M059J (cell line): Measurements from ENCODE around the gene DMXL1. TPM values are rescaled to one million over a fixed set of nuclear protein-coding genes. Genes with fewer than 3 reads are reported as not detected.
"Not testable (repeated sequence)": the region's sequence is repeated elsewhere in the genome, so short reads cannot be mapped to it uniquely, and the experiment has no call there.

Experiments used
- DNase-seq: peaks from one replicate; pipeline ENCODE4 v3.0.0-alpha.2; 2012; ENCODE audit warnings: low read depth
- total RNA-seq: library from RNA; depleted of rRNA; stranded (reverse); fragments of >200 nt; shearing (Covaris generic); gene quantifications from 2 replicates; pipeline ENCODE4 v1.2.3, GENCODE V29; 2014

Gene DMXL1
- total RNA-seq, 1 experiment from 2014 or later: 22.0 TPM

DNA sequence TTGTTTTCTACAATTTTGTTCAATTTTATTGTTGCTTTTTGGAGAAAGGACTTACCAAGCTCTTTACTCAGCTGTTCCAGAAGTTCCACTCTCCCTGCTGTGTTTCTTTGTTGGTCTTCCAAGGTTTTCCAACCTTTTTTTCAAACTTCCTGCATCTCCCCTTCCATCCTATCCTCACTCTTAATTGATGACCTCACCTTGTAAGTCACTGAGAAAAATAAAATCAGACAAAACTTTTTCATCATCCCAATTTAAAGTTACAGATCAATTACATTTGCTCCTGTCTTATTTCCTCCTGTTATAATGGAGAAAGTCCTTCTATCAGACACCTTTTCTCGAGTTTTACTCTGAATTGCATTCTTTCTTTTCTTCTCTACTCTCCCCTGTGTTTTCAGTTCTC is 121.1 kb downstream of the DMXL1 start:
- DNase-seq: no peak

DNA sequence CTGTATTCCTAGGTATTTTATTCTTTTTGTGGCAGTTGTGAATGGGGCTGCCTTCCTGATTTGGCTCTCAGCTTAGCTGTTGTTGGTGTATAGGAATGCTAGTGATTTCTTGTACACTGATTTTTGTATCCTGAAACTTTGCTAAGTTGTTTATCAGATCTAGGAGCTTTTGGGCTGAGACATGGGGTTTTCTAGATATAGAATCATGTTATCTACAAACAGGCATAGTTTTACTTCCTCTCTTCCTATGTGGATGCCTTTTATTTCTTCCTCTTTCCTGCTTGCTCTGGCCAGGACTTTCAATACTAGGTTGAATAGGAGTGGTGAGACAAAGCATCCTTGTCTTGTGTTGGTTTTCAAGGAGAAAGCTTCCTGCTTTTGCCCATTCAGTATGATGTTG is 129.9 kb downstream of the DMXL1 start:
- no peak for DNase-seq

DNA sequence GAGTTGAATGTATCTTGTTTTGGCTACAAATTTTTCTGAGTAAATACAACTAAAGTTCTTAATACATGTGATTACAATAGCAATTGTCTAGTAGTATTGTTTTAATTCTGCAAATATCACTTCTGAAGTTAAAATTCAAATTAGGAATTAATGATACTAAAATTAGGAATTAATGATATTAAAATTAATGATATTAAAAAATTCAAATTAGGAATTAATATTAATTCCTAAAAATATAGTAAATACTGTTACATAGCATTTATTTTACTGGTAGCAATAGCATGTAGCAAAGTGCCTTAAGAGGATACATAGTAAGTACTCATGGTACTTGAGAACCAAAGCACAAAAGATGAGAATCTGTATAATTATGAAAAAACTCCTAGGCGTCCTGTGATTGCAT is 136.2 kb downstream of the DMXL1 start:
- no peak for DNase-seq

DNA sequence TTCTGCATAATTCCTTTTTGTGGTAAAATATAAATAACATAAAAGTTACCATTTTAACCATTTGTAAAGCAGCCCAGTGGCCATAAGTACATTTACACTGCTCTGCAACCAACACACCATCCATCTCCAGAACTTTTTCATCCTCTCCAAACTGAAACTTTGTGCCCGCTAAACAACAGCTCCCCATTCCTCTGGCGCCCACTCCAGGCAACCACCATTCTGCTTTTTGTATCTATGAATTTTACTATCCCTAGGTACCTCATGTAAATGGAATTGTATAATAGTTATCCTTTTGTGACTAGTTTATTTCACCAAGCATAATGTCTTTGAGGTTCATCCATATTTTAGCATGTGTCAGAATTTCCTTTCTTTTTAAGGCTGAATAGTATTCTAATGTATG is 141.1 kb downstream of the DMXL1 start:
- no peak for DNase-seq

DNA sequence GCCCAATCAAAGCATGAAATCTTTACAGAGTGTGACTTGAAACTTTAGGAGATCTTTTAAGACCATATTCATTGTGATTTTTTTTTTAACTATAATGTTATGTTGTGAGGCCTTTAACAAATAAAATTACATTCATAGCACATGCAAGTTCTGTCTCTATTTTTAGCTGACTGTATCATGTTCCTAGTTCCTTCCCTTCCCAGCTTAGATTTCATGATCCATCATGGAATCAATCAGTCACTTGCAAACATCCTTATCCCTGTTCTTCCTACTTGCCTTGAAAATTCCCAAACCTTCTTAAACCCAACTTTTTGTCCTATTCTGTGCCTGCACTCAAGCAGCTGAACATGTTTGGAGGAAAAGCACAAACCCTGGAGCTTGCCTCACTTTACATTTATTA is 141.8 kb downstream of the DMXL1 start:
- DNase-seq: no peak

DNA sequence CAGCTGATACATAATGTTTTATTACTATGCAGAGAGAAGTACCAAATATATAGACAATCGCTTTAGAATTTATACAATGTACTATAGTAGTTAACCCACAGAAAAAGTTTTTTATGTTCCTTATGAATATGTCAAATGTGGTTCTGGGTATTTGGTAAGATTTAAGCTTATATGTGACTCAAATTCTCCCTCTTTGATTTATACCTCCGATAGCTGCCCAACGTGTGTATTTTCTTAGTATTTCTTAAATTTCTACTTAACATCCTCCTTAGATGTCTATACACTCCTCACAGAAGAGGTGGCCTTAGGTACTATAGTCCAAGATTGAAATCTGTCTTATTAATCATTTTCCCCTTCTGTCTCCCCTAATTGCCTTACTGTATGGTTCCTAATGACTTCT is 146.3 kb downstream of the DMXL1 start:
- DNase-seq: no peak

DNA sequence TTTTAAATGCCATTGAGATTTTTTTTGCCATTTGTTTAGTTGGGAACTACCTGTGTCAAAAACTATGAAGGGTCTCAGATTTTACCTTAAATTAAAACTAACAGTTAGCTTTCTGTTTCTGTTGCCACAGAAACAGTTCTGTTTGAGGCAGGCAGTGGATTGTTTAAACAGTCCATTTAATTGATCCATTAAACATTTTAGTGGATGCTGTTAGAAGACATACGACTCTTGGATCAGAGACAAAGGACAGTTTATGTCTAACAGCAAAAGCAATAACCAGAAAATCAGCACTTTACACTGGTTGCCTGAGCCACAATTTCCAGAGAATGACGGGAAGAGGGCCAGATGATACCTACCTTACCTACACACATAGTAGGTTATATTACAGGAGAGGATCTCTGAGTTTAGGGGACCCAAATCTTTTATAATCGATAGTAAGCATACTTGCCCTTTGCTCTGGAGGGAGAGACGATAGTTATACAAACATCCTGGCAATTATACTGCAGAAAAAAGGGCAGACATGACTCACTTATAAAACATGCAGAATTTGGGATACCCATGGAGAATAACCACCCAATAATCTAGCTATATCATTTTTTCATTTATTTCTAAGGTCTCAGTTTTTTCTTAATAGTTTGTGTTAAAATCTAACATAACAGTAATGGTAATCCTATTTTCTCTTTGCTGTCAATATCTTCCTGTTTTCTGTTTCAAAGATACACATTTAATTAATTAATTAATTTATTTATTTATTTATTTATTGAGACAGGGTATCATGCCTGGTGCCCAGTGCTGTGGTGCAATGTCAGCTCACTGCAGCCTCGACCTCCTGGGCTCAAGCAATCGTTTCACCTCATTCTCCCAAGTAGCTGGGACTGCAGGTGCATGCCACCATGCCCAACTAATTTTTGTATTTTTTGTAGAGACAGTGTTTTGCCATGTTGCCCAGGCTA is 148.2 kb downstream of the DMXL1 start:
- peak; percentile 18 for DNase-seq

DNA sequence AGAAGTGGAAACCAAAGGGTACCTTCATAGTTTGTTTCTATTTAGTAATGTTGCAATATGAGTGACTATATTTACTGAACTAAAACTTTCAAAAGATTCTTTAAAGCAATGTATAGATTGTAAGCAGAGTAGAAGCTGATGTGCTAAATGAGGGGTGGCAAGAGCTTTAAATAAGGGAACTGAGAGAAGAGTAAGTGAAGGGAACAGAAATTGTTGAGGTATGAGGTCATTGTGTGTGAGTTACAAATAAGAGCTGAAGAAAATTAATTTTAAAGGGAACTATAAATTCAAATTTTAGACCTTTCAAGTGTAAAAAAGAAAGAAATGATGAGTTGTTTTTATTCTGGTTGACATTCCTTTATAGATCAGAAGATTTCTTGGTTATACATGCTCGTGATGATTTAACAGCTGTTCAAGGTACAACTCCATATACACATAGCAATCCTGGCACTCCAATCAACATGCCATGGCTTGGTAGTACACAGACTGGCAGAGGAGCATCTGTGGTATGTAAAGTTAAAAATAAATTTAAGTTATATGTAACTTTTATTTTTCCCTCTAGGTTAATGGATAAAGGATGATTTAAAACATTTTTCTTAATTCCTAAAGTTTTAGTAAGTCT is 149.8 kb downstream of the DMXL1 start:
- no peak for DNase-seq

DNA sequence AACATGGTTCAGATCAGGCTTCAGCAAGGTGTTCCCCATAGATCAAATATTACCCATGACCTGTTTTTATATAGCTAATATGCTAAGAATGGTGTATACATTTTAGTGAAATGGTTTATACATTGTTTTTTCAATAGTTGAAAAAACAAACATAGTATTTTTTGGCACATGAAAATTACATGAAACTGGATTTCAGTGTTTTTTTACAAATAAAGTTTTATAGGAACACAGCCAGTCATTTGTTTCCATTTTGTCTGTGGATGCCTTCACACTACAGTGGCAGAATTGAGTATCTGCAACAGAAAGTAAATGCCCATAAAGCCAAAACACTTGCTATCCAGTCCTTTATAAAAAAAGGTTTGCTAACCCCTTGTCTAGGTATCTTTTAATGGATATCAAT is 150.4 kb downstream of the DMXL1 start:
- DNase-seq: no peak

DNA sequence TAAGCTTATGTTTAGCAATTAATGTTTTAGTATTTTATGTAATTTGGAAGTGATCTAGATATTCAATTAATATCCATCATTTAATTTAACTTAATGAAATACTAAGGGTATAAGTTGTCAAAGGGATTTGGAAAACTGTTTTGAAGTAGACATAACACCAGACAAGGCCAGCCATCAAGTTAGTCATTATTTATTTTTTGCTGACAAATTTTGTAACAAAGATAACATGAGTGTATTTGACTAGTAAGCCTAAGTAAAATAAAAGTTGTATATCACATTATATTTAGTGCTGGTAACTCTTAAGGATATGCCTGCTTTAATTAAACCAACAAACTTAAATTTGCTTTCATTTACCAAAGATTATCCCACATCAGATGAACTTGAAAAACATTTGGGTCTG is 159.1 kb downstream of the DMXL1 start:
- no peak for DNase-seq

DNA sequence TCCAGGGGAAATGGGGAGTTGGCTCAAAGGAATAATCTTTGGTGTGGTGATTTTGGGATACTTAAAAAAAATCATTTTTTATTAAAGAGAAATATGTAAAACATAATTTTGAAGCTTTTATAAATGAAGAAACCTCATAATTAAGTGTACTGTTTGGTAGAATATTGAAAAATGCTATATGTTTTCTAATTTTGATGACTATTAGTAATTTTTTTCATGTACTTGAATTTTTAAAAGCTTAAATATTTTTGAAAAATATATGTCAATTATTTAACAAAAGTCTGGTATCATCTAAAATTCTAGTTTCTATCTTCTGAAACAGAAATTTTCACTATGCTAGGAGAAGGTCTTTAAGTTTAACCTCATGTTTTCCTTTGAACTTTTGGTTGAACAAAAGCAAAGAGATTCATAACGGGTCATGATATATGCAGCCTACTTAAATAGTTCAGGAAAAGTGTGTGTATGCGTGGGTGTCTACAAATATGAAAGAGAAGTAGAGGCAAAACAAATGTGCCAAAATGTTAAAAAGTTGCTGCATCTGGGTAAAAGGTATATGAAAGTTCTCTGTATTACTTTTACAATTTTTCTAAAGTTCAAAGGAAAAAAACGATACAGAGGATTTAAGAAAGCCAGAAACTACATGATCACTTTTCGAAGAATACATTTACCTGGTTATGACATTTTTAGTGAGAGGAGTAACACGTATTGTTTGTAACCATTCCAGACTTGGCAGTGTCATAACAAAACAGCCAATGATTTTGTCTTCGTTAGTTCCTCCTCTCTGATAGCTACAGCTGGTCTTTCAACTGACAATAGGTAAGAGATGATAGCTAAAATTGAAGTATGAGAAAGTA is 167.6 kb downstream of the DMXL1 start:
- no peak for DNase-seq

DNA sequence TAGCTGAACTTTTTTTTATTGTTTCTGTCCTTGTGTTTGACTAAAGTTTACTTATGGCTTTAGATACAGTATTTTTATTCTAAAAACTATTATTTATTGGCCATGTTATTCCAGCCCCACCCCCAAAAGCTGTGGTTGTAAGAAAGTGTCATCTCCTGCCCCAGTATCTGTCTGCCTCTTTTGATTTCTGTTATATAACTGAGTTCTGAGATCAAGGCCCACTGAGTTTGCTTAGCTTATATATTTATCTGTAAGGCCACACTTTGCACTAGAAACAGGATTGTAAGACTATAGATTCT is 168.2 kb downstream of the DMXL1 start:
- no peak for DNase-seq

DNA sequence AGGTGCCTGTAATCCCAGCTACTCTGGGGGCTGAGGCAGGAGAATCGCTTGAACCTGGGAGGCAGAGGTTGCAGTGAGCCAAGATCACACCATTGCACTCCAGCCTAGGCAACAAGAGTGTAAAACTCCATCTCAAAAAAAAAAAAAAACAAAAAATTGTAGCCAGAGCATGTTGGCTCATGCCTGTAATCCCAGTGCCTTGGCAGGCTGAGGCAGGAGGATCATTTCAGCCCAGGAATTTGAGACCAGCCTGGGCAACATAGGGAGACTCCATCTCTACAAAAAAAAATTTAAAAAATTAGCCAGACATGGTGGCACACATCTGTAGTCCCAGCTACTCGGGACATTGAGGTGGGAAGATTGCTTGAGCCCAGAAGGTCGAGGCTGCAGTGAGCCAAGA is 168.9 kb downstream of the DMXL1 start:
- not testable (repeated sequence) for DNase-seq

DNA sequence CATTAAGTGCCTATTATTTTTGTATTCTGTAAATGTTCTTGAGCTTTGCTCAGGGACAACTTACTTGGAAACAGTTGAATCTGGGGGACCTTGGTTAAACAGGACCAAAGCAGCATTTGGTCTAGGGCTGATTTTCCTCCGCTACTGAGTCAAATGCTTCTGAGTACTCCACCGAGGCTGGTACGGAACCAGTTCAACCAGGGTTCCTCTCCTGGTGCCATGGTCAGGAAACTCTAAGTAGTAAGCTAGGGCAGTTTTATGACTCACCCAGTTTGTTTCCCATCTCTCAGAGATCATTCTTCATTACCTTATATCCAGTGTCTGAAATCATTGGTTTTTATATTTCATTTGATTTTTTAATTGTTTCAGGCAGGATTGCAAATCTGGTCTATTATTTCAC is 173.0 kb downstream of the DMXL1 start:
- DNase-seq: no peak

DNA sequence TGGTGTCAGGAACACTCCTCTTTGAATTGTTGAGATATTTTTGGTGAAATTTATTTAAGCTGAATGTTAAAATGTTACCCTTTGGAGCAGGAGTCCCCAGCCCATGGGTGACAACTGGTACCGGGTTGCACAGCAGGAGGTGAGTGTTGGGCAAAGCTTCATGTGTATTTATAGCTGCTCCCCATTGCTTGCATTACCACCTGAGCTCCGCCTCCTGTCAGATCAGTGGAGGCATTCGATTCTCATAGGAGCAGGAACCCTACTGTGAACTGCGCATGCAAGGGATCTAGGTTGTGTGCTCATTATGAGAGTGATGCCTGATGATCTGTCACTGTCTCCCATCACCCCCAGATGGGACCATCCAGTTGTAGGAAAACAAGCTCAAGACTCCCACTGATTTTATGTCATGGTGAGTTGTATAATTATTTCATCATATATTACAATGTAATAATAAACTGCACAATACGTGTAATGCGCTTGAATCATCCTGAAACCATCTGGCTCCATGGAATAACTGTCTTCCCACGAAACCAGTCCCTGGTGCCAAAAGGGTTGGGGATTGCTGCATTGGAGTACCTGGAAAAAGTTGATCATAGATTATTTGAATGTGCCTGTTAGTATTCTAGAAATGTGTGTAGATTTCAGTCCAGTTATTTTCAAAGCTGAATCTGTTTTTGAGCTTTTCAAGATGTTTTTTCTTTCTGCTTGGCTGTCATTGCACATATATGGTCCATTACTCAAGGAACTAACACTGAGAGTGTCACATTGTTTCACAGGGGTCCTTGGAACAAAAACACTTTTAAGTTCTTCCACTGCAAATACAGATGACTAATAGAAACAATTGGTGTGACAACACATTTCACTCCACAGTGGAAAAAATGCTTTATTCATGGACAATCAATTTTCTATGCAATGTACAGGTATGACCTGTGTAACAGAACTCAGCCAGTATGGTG is 180.3 kb downstream of the DMXL1 start:
- no peak for DNase-seq

DNA sequence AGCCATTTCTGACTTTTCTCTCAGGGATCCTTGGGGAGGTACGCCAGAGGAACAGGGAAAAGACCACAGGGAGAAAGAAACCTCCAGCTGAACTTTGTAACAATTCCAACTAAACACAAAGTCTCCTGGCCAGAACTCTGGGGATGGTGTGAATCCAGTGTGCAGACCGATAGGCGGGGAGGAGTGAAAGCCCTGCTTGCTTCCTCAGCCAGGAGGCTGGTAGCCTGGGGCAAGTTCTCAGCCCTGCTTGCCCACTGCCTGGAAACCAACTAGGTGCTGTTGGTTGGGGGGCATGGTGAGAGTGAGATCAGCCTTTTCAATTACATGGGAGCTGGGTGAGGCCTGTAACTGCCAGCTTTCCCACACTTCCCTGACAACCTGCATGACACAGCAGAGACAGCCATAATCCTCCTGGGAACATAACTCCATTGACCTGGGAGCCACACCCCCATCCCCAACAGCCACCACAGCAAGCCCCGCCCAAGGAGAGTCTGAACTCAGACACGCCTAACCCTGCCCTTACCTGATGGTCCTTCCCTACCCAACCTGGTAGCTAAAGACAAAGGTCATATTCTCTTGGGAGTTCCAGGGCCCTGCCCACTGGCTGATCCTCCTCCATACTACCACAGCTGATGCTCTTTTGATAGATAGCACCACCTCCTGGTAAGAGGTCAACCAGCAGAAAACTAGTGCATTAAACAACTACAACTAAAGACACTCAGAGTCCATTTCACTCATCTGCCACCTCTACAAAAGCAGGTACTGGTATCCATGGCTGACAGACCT is 184.9 kb downstream of the DMXL1 start:
- DNase-seq: peak; percentile 25

DNA sequence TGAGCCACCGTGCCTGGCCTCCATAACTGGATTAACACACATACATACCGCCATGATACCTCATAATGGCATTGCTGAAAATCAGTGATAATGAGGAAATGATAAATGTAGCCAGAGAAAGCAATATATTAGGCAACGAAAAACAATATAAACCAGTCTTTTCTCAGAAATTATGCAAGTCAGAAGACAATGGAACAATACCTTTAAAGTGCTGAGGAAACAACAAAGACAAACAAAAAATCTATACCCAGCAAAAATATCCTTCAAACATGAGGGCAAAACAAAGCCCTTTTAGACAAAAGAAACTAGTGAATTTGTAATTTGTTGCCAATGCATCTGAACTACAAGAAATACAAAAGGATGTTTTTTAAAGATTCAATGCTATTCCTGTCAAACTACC is 186.7 kb downstream of the DMXL1 start:
- DNase-seq: no peak

DNA sequence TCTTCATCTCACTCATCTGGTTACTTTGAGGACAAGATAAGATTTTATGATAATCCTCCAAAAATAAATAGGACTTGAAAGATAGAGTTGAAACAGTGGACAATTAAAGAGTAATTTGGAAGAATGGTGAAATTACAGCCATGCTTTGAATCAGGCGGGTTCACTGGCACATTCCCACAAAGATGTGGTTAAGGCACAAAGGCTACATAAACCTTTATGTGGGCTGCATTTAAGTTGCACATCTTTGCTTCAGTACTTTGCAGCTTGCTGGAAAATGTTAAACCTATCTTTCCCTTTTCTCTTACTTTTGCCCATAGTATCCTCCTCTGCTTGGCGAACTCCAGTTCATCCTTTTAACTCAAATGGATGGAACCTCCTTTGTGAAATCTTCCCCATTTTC is 192.8 kb downstream of the DMXL1 start:
- DNase-seq: no peak

DNA sequence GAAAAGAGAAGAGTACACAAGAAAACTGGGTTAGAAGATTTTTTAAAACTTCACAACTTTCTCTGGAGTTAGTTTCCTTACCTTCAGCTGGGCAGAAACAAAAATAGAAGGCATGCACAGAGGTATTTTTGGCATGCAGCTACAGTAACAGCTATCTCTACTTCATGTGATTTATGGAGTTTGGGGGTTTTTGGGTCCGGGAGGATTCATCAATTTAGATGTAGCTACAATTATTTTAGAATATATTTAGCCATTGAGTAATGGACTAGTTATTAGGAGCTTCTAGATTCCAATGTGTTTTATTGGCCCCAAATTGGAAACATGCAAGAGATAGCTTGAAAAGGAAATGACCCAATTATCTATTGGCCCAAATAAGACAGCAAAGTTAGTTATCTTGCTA is 193.3 kb downstream of the DMXL1 start:
- DNase-seq: no peak

DNA sequence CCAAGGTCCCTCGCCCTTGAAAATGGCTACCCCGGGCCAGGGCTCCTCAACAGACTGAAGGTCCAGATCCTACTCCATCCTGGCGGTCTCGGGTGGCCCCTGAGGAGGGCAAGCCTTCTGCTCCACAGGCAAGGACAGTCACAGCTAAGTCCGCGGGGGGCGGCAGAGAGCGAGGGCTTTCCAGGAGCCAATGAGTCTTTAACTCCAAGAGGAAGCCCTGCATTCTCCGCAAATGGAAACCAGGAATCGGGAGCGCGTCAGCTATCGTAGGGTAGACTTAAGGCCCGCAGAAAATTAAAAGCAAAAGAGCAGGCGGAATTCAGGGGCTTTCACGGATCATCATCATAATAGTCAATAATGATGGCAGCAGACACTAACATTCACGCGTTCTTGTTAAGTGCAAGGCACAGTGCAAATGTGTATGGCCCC is 197.1 kb downstream of the DMXL1 start:
- peak; percentile 93 for DNase-seq
